Fibroblast of villous mesenchyme (primary cell): ENCODE measurements around the gene PRSS37. TPM values are rescaled to one million over a fixed set of nuclear protein-coding genes. Genes with fewer than 3 reads are reported as not detected.
"Not testable (repeated sequence)": the region's sequence is repeated elsewhere in the genome, so short reads cannot be mapped to it uniquely, and the experiment has no call there.

Source experiments
- DNase-seq: peaks from one replicate; pipeline ENCODE4 v3.0.0-alpha.2; 2010; ENCODE audit warnings: low read depth
- H3K4me3 ChIP-seq: 2 replicates; pipeline ENCODE4 v1.5.1; 2011; ENCODE audit warnings: low read depth, mild to moderate bottlenecking, low read length
- total RNA-seq: library from RNA; depleted of rRNA; stranded (reverse); fragments of >200 nt; gene quantifications from 2 replicates; pipeline ENCODE4 v1.2.3, GENCODE V29; 2012
- TF ChIP-seq, protein P1 (sequence below): IDR thresholded peaks from 2 replicates; pipeline ENCODE4 v1.5.1; 2012; ENCODE audit warnings: low read depth, mild to moderate bottlenecking, low read length; ENCODE audit not compliant: insufficient read depth

The PRSS37 gene
- total RNA-seq, 1 donor, result not detected

DNA sequence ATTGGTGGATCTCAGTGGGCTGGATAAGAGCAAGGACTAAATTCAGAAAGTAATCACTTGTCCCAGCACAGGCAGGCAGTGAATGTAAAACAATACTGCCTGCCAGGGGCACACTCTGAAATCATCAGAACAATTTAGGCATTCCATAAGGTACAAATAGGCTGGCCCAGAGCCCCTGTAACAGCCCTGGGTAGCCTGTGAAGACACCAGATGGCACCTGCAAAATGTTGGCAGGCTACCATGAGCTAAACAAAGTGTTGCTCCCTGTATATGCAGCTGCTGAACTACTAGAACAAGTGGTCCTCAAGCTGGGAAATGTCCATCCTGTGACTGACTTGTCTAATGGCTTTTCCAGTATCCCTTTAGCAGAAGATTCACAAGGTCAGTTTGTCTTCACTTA lies 3.0 kb upstream of the PRSS37 start:
- no peak overlapping the region for H3K4me3 ChIP-seq
- TF ChIP-seq, protein P1, sequence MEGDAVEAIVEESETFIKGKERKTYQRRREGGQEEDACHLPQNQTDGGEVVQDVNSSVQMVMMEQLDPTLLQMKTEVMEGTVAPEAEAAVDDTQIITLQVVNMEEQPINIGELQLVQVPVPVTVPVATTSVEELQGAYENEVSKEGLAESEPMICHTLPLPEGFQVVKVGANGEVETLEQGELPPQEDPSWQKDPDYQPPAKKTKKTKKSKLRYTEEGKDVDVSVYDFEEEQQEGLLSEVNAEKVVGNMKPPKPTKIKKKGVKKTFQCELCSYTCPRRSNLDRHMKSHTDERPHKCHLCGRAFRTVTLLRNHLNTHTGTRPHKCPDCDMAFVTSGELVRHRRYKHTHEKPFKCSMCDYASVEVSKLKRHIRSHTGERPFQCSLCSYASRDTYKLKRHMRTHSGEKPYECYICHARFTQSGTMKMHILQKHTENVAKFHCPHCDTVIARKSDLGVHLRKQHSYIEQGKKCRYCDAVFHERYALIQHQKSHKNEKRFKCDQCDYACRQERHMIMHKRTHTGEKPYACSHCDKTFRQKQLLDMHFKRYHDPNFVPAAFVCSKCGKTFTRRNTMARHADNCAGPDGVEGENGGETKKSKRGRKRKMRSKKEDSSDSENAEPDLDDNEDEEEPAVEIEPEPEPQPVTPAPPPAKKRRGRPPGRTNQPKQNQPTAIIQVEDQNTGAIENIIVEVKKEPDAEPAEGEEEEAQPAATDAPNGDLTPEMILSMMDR, result no peak
- no peak for DNase-seq

DNA sequence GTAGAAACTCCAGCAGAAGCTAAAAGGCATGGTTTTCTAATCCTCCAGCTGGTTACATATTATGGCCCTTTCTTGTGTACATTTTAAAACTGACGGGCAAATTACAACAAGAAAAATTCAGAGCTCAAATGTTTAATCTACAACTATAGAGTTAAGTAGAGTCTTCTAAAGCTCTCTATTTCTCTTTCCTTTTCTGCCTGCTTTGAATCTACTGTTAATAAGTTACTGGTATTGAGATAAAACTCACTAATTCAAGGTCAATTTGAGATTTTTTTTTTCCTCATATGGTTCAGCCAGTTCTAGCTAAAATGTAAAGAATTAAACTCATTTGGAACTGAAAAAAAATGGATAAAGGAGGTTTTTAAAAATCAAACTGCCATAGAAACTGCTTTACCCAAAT lies 1.6 kb upstream of the PRSS37 start:
- H3K4me3 ChIP-seq, result no peak overlapping the region
- TF ChIP-seq, protein P1, result no peak
- no peak for DNase-seq

DNA sequence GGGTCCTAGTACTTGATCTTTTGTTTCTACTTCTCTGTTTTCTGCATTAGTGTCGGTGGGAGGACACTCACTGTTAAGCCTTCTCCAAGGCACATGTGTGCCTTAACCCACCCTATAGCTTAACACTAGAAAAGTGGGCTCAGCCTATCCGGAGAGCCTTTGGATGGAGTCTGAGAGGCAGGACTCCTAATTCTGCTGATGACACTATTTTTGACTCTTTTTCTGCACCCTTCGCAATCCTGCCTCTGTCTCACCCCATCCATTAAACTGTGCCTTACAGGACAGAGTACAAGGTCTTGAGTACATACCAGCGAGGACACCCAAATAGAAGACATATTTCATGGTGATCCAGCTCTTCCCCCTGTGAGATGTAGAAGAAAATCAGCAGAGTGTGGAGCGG lies 577 bp downstream of the PRSS37 start:
- TF ChIP-seq, protein P1, result no peak
- no peak for DNase-seq
- H3K4me3 ChIP-seq, result no peak overlapping the region

DNA sequence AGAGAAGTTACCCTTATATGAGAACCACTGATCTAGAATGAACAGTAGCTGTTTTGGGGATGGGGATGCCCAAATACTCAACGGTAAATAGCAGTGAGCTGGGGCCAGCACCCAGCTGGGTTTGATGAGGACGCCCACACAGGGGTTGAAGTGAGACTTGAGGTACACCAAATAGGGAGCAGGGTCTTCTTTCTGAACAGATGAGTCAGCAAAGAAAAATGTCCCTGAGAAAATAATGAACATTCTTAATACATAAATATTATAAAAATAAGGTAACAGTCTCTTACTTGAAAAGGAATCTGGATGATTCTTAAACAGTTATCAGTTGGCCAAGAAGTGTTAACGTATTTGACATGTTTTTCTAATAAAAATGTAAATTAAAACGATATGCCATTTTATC lies 2.0 kb downstream of the PRSS37 start:
- DNase-seq, result no peak
- TF ChIP-seq, protein P1, result no peak
- no peak overlapping the region for H3K4me3 ChIP-seq

DNA sequence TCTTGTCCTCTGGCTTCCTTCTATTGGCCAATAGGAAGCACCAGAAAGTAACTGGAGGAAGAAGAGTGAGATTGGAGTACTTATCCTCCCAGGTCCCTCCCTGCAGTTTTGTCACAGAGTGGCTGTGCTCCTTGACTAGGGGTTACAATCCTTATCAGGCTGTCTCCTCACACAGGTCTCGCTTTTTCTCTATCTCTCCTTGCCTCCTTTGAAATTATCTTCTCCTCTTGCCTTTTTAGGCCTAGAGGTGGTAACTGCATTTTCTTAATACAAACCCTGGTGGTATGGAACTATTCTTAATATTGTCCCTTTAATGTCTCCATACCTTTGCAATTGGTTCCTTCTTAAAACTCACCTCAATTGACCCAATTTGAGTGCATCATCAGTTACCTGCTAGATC lies 2.7 kb downstream of the PRSS37 start:
- TF ChIP-seq, protein P1, result no peak
- no peak for DNase-seq
- no peak overlapping the region for H3K4me3 ChIP-seq

DNA sequence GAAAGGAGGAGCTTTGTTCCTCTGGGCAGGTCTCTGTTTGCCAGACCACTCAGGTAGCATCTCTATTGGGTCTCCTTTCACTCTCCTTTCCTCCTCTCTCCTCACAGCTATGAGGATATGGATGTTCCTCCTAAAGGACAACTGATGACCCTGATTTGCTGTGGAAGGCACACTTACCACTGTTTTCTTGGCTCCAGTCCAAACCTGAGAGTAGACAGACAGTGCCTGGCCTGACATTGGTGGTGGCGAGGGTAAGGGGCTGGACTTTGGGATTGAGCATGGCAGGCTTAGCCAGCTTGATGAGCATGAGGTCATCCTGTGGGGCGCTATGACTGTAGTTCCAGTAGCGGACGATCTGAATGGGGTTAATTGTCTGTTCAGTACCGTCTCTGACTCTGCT lies 3.6 kb downstream of the PRSS37 start:
- DNase-seq, result no peak
- TF ChIP-seq, protein P1, result no peak
- no peak overlapping the region for H3K4me3 ChIP-seq

DNA sequence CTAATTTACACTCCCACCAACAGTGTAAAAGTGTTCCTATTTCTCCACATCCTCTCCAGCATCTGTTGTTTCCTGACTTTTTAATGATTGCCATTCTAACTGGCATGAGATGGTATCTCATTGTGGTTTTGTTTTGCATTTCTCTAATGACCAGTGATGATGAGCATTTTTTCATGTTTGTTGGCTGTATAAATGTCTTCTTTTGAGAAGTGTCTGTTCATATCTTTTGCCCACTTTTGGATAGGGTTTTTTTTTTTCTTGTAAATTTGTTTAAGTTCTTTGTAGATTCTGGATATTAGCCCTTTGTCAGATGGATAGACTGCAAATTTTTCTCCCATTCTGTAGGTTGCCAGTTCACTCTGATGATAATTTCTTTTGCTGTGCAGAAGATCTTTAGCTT lies 18.9 kb downstream of the PRSS37 start:
- H3K4me3 ChIP-seq, DNase-seq: not testable (repeated sequence)

DNA sequence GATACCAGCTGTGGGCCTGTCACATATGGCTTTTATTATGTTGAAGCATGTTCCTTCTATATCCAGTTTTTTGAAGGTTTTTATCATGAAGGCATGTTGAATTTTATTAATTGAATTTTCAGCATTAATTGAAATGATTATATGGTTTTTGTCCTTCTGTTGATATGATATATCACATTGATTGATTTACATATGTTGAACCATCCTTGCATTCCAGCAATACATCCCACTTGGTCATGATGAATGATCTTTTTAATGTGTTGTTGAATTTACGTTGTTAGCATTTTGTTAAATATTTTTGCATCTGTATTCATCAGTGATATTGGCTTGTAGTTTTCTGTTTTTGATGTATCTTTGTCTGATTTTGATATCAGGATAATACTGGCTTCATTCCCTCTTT lies 21.2 kb downstream of the PRSS37 start:
- TF ChIP-seq, protein P1, result no peak
- H3K4me3 ChIP-seq, result no peak overlapping the region
- DNase-seq, result no peak
